HepG2 (cell line): ENCODE results near the gene FAIM. TPM values are rescaled to one million over a fixed set of nuclear protein-coding genes. Genes with fewer than 3 reads are reported as not detected.

Experiments
- ATAC-seq: fragments of 200-7000 bp; cut with Tn5 transposase; 3 replicates; pipeline ENCODE4 v1.9.1; 2020; ENCODE audit warnings: mild to moderate bottlenecking, moderate library complexity
- BruUV-seq: library from RNA; stranded (reverse); fragments of 400-500 nt; replicated peaks from 2 replicates; lab custom pipeline; 2021; lab: Mats Ljungman, UMichigan
- CTCF ChIA-PET: fragments of 300-600 bp; formaldehyde crosslinking; extraction: SDS; loops from one replicate; lab custom pipeline; 2021; ENCODE audit warnings: low total read pairs, inconsistent platforms, low intra/inter-chr PET ratio; lab: Yijun Ruan, JAX
- POLR2A ChIA-PET: fragments of 350-600 bp; sonication (Branson Sonifier 250); formaldehyde crosslinking; loops from one replicate; lab custom pipeline; 2020; ENCODE audit warnings: antibody characterized with exemption, inconsistent platforms; lab: Yijun Ruan, JAX
- DNase-seq: peaks from one replicate; pipeline ENCODE4 v3.0.0-alpha.2; 2015; ENCODE audit warnings: low spot score
- FAIRE-seq: peaks from 3 replicates; lab custom pipeline; 2011; peaks lifted over from hg19 to GRCh38; lab: Jason Lieb, UNC
- H2AFZ ChIP-seq: one replicate; pipeline ENCODE4 v1.6.1; 2011; ENCODE audit warnings: low read length, inconsistent platforms
- H3K27ac ChIP-seq: fragments of 300-600 bp; 3 replicates; pipeline ENCODE4 v1.8.0; 2011; ENCODE audit warnings: mixed run types, mild to moderate bottlenecking, mixed read lengths, low read length, inconsistent platforms; ENCODE audit not compliant: insufficient read depth; ENCODE audit errors: extremely low read length
- H3K27me3 ChIP-seq, 2 experiments: fragments of 200-600 bp in 1 of 2; 2 replicates in 1 of 2; 3 replicates in 1 of 2; pipeline versions ENCODE4 v1.6.0 to v1.8.0; 2011; ENCODE audit warnings: low read length in 2 of 2, mild to moderate bottlenecking in 2 of 2, moderate library complexity in 2 of 2, inconsistent platforms in 1 of 2; ENCODE audit not compliant: insufficient read depth in 2 of 2, control insufficient read depth in 1 of 2
- H3K36me3 ChIP-seq, 2 experiments: fragments of 200-600 bp in 1 of 2; replicated peaks in 1 of 2; 2 replicates in 1 of 2; 3 replicates in 1 of 2; pipeline versions ENCODE4 v1.5.1 to v1.8.0; 2011; ENCODE audit warnings: low read length in 2 of 2, inconsistent platforms in 1 of 2; ENCODE audit not compliant: insufficient read depth in 2 of 2, control insufficient read depth in 1 of 2
- H3K4me1 ChIP-seq: 2 replicates; pipeline ENCODE4 v1.5.1; 2012; ENCODE audit warnings: low read length, inconsistent platforms; ENCODE audit not compliant: insufficient read depth
- H3K4me2 ChIP-seq: 2 replicates; pipeline ENCODE4 v1.6.0; 2011; ENCODE audit warnings: low read depth, low read length, inconsistent platforms
- H3K4me3 ChIP-seq, 3 experiments: fragments of 200-600 bp in 1 of 3; sonication (generic), shearing (Covaris generic) in 1 of 3; replicated peaks in 1 of 3; 2 replicates each; pipeline ENCODE4 v1.5.1; 2011 to 2016; ENCODE audit warnings: low read length in 3 of 3, inconsistent platforms in 2 of 3, low read depth in 2 of 3, mild to moderate bottlenecking in 2 of 3, control low read depth in 1 of 3, mixed read lengths in 1 of 3; ENCODE audit not compliant: insufficient read depth in 1 of 3
- H3K79me2 ChIP-seq: one replicate; pipeline ENCODE4 v1.6.1; 2011; ENCODE audit warnings: low read length, inconsistent platforms; ENCODE audit not compliant: insufficient read depth
- H3K9ac ChIP-seq: 2 replicates; pipeline ENCODE4 v1.6.0; 2011; ENCODE audit warnings: mild to moderate bottlenecking, low read depth, low read length, inconsistent platforms; ENCODE audit not compliant: insufficient read depth
- H3K9me3 ChIP-seq: 2 replicates; pipeline ENCODE4 v1.5.1; 2012; ENCODE audit warnings: mild to moderate bottlenecking, low read length
- H4K20me1 ChIP-seq: 2 replicates; pipeline ENCODE4 v1.6.0; 2011; ENCODE audit warnings: inconsistent platforms, mild to moderate bottlenecking, low read length, moderate library complexity; ENCODE audit not compliant: insufficient read depth
- ERF ChIP-seq: IDR thresholded peaks from 2 replicates; pipeline ENCODE4 v1.6.1; 2018; ENCODE audit warnings: missing biosample characterization, missing genetic modification reagents
- FOXC1 ChIP-seq: sonication (generic); formaldehyde crosslinking; IDR thresholded peaks from 2 replicates; pipeline ENCODE4 v1.8.0; 2022; ENCODE audit warnings: mild to moderate bottlenecking, missing genetic modification reagents, borderline replicate concordance
- IRF9 ChIP-seq: sonication (generic); formaldehyde crosslinking; IDR thresholded peaks from 2 replicates; pipeline ENCODE4 v1.8.0; 2022; ENCODE audit warnings: missing genetic modification reagents, mild to moderate bottlenecking, borderline replicate concordance
- MTERF4 ChIP-seq: sonication (generic); formaldehyde crosslinking; IDR thresholded peaks from 2 replicates; pipeline ENCODE4 v1.8.0; 2023; ENCODE audit warnings: mild to moderate bottlenecking, missing genetic modification reagents
- THAP11 ChIP-seq: IDR thresholded peaks from 2 replicates; pipeline ENCODE4 v1.6.1; 2016; ENCODE audit warnings: missing biosample characterization, missing genetic modification reagents
- YEATS4 ChIP-seq: sonication (generic); formaldehyde crosslinking; IDR thresholded peaks from 2 replicates; pipeline ENCODE4 v1.4.0; 2020; ENCODE audit warnings: missing genetic modification reagents, borderline replicate concordance
- ZBTB8A ChIP-seq: sonication (generic); formaldehyde crosslinking; IDR thresholded peaks from 2 replicates; pipeline ENCODE4 v1.4.0; 2020; ENCODE audit warnings: mild to moderate bottlenecking, low read depth, missing genetic modification reagents, borderline replicate concordance
- ZNF124 ChIP-seq: sonication (generic); formaldehyde crosslinking; IDR thresholded peaks from 2 replicates; pipeline ENCODE4 v1.4.0; 2020; ENCODE audit warnings: missing genetic modification reagents
- ZNF317 ChIP-seq: sonication (generic); formaldehyde crosslinking; IDR thresholded peaks from 2 replicates; pipeline ENCODE4 v1.5.0; 2020; ENCODE audit warnings: mild to moderate bottlenecking, missing genetic modification reagents
- ZNF367 ChIP-seq: sonication (generic); formaldehyde crosslinking; IDR thresholded peaks from 2 replicates; pipeline ENCODE4 v1.4.0; 2020; ENCODE audit warnings: missing genetic modification reagents, borderline replicate concordance
- ZNF44 ChIP-seq: sonication (generic); formaldehyde crosslinking; IDR thresholded peaks from 2 replicates; pipeline ENCODE4 v1.5.1; 2020; ENCODE audit warnings: mild to moderate bottlenecking, missing genetic modification reagents
- ZNF496 ChIP-seq: sonication (generic); formaldehyde crosslinking; IDR thresholded peaks from 2 replicates; pipeline ENCODE4 v1.8.1; 2023; ENCODE audit warnings: mild to moderate bottlenecking, moderate library complexity, missing genetic modification reagents; ENCODE audit not compliant: insufficient replicate concordance
- ZNF761 ChIP-seq: sonication (generic); formaldehyde crosslinking; conservative IDR thresholded peaks from 2 replicates; pipeline ENCODE4 v1.4.0; 2020; ENCODE audit warnings: mild to moderate bottlenecking, missing genetic modification reagents
- WGBS: methylation state at CpG from one replicate; pipeline ENCODE4 v1.1.6; 2017; ENCODE audit warnings: low lambda C conversion rate; 5-methylcytosine and 5-hydroxymethylcytosine counted together
- in situ Hi-C: cut with HindIII; loops from 2 replicates; pipeline ENCODE4 v1.10.0; 2017; ENCODE audit warnings: low pct_unique_long_range_greater_than_20kb; ENCODE audit not compliant: extremely low pct_ligation_motif_present
- intact Hi-C: fragments of 100-400 bp; cut with micrococcal nuclease; formaldehyde crosslinking; loops from one replicate; pipeline ENCODE4 v1.10.0; 2022; ENCODE audit not compliant: unreplicated experiment
- polyA plus RNA-seq, 8 experiments: library from polyadenylated mRNA; depleted of rRNA in 3 of 8; stranded (reverse) in 7 of 8; unstranded in 1 of 8; fragments of >200 nt; fragmentation: Illumina TruSeq in 4 of 8; extraction: Trizol in 4 of 8; gene quantifications; 2 replicates each; pipeline versions ENCODE4 v1.2.1 to v1.2.3, GENCODE V29; 2011 to 2016; ENCODE audit warnings: low read depth in 4 of 8, missing spikeins in 1 of 8, mixed read lengths in 1 of 8; ENCODE audit not compliant: insufficient read depth in 1 of 8
- total RNA-seq, 5 experiments: library from RNA; depleted of rRNA; stranded (reverse); fragments of >200 nt; fragmentation: Illumina TruSeq; extraction: Trizol; gene quantifications; 2 replicates each; pipeline ENCODE4 v1.2.3, GENCODE V29; 2016; ENCODE audit warnings: low read depth in 1 of 5
- TF ChIP-seq, protein P1 (sequence below): sonication (generic); formaldehyde crosslinking; IDR thresholded peaks from 2 replicates; pipeline ENCODE4 v1.4.0; 2020; ENCODE audit warnings: missing genetic modification reagents

FAIM gene
- total and polyA plus RNA-seq, 2 of the 13 experiments (the other 11 are each of a cell fraction or from before 2014, with no cell fraction given): 4.3 to 25.8 TPM

- 96% methylated on average over 1 of the region's 1 CpG for WGBS
- no peak for ATAC-seq
These were observed 66.8 kb downstream of the FAIM start for GRCh38 chr3:138675393-138675792.

GRCh38 chr3:138678086-138678485 is 69.5 kb downstream of the FAIM start:
- Histone ChIP-seq H2AFZ (no peak overlapping the region), H3K27ac (no peak overlapping the region), H3K4me1 (peaks cover 15% of the 10 kb centered on the region), H3K4me2 (no peak overlapping the region), H3K9me3 (no peaks in the 10 kb centered on the region), H3K9ac (no peak overlapping the region), H3K79me2 (no peaks in the 10 kb centered on the region), H3K4me3 (no peak overlapping the region), H4K20me1 (no peaks in the 10 kb centered on the region), H3K27me3 (no peaks in the 10 kb centered on the region), H3K36me3 (peaks cover 8 to 38% of the 10 kb centered on the region in 2 experiments; a peak in 3 of 5 replicates)
- in situ Hi-C loops: loop anchor here (25.0 kb wide), 1 partner anchor 684 kb away; no protein-coding TSS in a partner anchor
- ATAC-seq: no peak
- BruUV-seq: no TSS peak
- CTCF ChIA-PET: no interaction called here
- WGBS: 97% methylated on average over 1 of the region's 1 CpG
- intact Hi-C loops: no loop called here
- POLR2A ChIA-PET: no interaction called here
- no peak for FAIRE-seq
- DNase-seq: no peak
- TF ChIP-seq MTERF4 (CRISPR knock-in tag): no peak
- no peak for TF ChIP-seq FOXC1 (CRISPR knock-in tag)
- no peak for TF ChIP-seq ZNF44 (CRISPR knock-in tag)
- TF ChIP-seq, protein P1, sequence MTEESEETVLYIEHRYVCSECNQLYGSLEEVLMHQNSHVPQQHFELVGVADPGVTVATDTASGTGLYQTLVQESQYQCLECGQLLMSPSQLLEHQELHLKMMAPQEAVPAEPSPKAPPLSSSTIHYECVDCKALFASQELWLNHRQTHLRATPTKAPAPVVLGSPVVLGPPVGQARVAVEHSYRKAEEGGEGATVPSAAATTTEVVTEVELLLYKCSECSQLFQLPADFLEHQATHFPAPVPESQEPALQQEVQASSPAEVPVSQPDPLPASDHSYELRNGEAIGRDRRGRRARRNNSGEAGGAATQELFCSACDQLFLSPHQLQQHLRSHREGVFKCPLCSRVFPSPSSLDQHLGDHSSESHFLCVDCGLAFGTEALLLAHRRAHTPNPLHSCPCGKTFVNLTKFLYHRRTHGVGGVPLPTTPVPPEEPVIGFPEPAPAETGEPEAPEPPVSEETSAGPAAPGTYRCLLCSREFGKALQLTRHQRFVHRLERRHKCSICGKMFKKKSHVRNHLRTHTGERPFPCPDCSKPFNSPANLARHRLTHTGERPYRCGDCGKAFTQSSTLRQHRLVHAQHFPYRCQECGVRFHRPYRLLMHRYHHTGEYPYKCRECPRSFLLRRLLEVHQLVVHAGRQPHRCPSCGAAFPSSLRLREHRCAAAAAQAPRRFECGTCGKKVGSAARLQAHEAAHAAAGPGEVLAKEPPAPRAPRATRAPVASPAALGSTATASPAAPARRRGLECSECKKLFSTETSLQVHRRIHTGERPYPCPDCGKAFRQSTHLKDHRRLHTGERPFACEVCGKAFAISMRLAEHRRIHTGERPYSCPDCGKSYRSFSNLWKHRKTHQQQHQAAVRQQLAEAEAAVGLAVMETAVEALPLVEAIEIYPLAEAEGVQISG (CRISPR knock-in tag): no peak
- TF ChIP-seq ZNF367 (CRISPR knock-in tag): no peak
- no peak for TF ChIP-seq ZNF496 (CRISPR knock-in tag)
- TF ChIP-seq THAP11: no peak
- TF ChIP-seq IRF9 (CRISPR knock-in tag): no peak
- TF ChIP-seq ZBTB8A: no peak
- no peak for TF ChIP-seq ERF (CRISPR knock-in tag)
- no peak for TF ChIP-seq YEATS4
- TF ChIP-seq ZNF761 (CRISPR knock-in tag): no peak

More at GRCh38 chr3:138675393-138675792, 66.8 kb downstream of the FAIM start:
- BruUV-seq: no TSS peak
- no peak for FAIRE-seq
- no peaks in the 10 kb centered on the region for H4K20me1 ChIP-seq
- H3K9ac ChIP-seq: no peak overlapping the region
- CTCF ChIA-PET: no interaction called here
- no peaks in the 10 kb centered on the region for H3K9me3 ChIP-seq
- H3K4me3 ChIP-seq: no peak overlapping the region
- H3K4me2 ChIP-seq: no peak overlapping the region
- no peak overlapping the region for H3K27ac ChIP-seq
- intact Hi-C loops (no loop called here), in situ Hi-C loops (loop anchor here (25.0 kb wide), 1 partner anchor 687 kb away; no protein-coding TSS in a partner anchor)
- H3K4me1 ChIP-seq: peaks cover 25% of the 10 kb centered on the region
- DNase-seq: no peak
- peaks cover 4 to 24% of the 10 kb centered on the region in 2 experiments; a peak in 3 of 5 replicates for H3K36me3 ChIP-seq
- POLR2A ChIA-PET: no interaction called here
- no peaks in the 10 kb centered on the region for H3K27me3 ChIP-seq
- TF ChIP-seq ZNF124 (no peak), ZNF317 (CRISPR knock-in tag) (peak; percentile 98)
- H2AFZ ChIP-seq: no peak overlapping the region
- H3K79me2 ChIP-seq: no peaks in the 10 kb centered on the region
